NT2/D1 (cell line): ENCODE results near the gene PTPRJ.
"Not testable (repeated sequence)": the region's sequence is repeated elsewhere in the genome, so short reads cannot be mapped to it uniquely, and the experiment has no call there.

Experiments used
- DNase-seq: peaks from one replicate; pipeline ENCODE4 v3.0.0-alpha.2; 2011; ENCODE audit warnings: low read depth, low spot score
- H3K27me3 ChIP-seq: 2 replicates; pipeline ENCODE4 v1.6.0; 2011; ENCODE audit warnings: mild to moderate bottlenecking; ENCODE audit not compliant: insufficient read length, insufficient read depth
- H3K36me3 ChIP-seq: 2 replicates; pipeline ENCODE4 v1.6.1; 2011; ENCODE audit warnings: mild to moderate bottlenecking, low read length, mixed read lengths; ENCODE audit not compliant: insufficient read depth, insufficient read length
- H3K4me1 ChIP-seq: 2 replicates; pipeline ENCODE4 v1.5.1; 2011; ENCODE audit not compliant: insufficient read depth, insufficient read length
- H3K4me3 ChIP-seq: 2 replicates; pipeline ENCODE4 v1.5.1; 2011; ENCODE audit warnings: low read depth; ENCODE audit not compliant: insufficient read length
- H3K9ac ChIP-seq: 2 replicates; pipeline ENCODE4 v1.6.0; 2011; ENCODE audit warnings: low read depth; ENCODE audit not compliant: insufficient read length
- H3K9me3 ChIP-seq: 2 replicates; pipeline ENCODE4 v1.5.1; 2011; ENCODE audit warnings: mild to moderate bottlenecking, low read length; ENCODE audit not compliant: insufficient read depth
- SUZ12 ChIP-seq: IDR thresholded peaks from 2 replicates; pipeline ENCODE4 v1.6.1; 2011; ENCODE audit not compliant: insufficient read length, insufficient read depth; ENCODE audit errors: extremely low read depth
- YY1 ChIP-seq: IDR thresholded peaks from 2 replicates; pipeline ENCODE4 v1.6.1; 2011; ENCODE audit not compliant: insufficient read length, insufficient read depth
- ZNF274 ChIP-seq: IDR thresholded peaks from 2 replicates; pipeline ENCODE4 v1.6.1; 2011; ENCODE audit warnings: mild to moderate bottlenecking, low read depth, low read length

Gene PTPRJ

DNA sequence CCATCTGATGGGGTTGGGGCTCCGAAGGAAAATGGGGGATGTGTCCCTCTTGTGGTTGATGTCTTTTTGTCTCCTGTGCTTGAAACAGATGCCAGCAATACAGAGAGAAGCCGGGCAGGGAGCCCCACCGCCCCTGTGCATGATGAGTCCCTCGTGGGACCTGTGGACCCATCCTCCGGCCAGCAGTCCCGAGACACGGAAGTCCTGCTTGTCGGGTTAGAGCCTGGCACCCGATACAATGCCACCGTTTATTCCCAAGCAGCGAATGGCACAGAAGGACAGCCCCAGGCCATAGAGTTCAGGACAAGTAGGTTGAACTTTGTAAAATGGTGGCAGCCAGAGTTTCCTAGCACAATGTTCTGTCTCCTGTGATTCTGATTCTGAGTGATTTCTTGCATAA, 144.5 kb downstream of the PTPRJ start:
- Histone ChIP-seq H3K4me1 (no peaks in the 10 kb centered on the region), H3K27me3 (no peaks in the 10 kb centered on the region), H3K36me3 (peaks cover 67% of the 10 kb centered on the region), H3K4me3 (no peak overlapping the region), H3K9me3 (no peaks in the 10 kb centered on the region), H3K9ac (no peak overlapping the region)
- TF ChIP-seq ZNF274 (no peak), YY1 (no peak), SUZ12 (no peak)
- no peak for DNase-seq

GRCh38 chr11:48125866-48126265, 145.5 kb downstream of the PTPRJ start:
- no peak for DNase-seq
- Histone ChIP-seq H3K36me3 (peaks cover 73% of the 10 kb centered on the region), H3K27me3 (no peaks in the 10 kb centered on the region), H3K9me3 (no peaks in the 10 kb centered on the region), H3K9ac (no peak overlapping the region), H3K4me1 (no peaks in the 10 kb centered on the region), H3K4me3 (no peak overlapping the region)
- TF ChIP-seq ZNF274: no peak
- no peak for TF ChIP-seq SUZ12
- no peak for TF ChIP-seq YY1

DNA sequence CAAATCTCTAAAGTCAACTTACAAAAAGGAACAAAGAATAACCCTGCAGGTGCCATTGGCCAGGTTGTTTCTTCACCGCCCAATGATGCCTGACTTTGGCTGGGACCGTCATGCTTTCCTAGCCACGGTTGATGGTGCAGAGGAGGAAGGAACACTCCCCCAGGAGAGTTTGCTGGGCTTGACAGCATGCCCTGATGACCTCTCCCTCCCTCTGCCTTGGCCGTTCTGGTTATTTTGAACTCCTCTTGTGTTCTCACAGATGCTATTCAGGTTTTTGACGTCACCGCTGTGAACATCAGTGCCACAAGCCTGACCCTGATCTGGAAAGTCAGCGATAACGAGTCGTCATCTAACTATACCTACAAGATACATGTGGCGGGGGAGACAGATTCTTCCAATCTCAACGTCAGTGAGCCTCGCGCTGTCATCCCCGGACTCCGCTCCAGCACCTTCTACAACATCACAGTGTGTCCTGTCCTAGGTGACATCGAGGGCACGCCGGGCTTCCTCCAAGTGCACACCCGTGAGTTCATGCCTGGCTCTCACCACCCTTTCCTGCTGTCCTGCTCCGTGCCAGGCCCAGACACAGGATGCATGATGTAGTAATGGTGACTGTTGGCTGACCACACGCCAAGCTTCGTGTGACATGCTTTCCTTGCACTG, 147.3 kb downstream of the PTPRJ start:
- Histone ChIP-seq H3K9me3 (no peaks in the 10 kb centered on the region), H3K9ac (no peak overlapping the region), H3K4me1 (no peaks in the 10 kb centered on the region), H3K27me3 (no peaks in the 10 kb centered on the region), H3K36me3 (peaks cover 71% of the 10 kb centered on the region), H3K4me3 (no peak overlapping the region)
- DNase-seq: no peak
- TF ChIP-seq ZNF274: no peak
- TF ChIP-seq YY1: no peak

- TF ChIP-seq SUZ12: no peak
- TF ChIP-seq YY1: no peak
- TF ChIP-seq ZNF274: no peak
- Histone ChIP-seq H3K4me1 (no peaks in the 10 kb centered on the region), H3K27me3 (no peaks in the 10 kb centered on the region), H3K4me3 (no peak overlapping the region), H3K9me3 (no peaks in the 10 kb centered on the region), H3K36me3 (peaks cover 56% of the 10 kb centered on the region), H3K9ac (no peak overlapping the region)
- no peak for DNase-seq
Observed at GRCh38 chr11:48129697-48130395, 149.5 kb downstream of the PTPRJ start.

GRCh38 chr11:48134221-48134922, 154.0 kb downstream of the PTPRJ start:
- TF ChIP-seq ZNF274 (no peak), SUZ12 (no peak), YY1 (no peak)
- H3K4me3 ChIP-seq: no peak overlapping the region
- peaks cover 47% of the 10 kb centered on the region for H3K36me3 ChIP-seq
- H3K9me3 ChIP-seq: no peaks in the 10 kb centered on the region
- no peak overlapping the region for H3K9ac ChIP-seq
- H3K4me1 ChIP-seq: no peaks in the 10 kb centered on the region
- DNase-seq: no peak
- no peaks in the 10 kb centered on the region for H3K27me3 ChIP-seq

DNA sequence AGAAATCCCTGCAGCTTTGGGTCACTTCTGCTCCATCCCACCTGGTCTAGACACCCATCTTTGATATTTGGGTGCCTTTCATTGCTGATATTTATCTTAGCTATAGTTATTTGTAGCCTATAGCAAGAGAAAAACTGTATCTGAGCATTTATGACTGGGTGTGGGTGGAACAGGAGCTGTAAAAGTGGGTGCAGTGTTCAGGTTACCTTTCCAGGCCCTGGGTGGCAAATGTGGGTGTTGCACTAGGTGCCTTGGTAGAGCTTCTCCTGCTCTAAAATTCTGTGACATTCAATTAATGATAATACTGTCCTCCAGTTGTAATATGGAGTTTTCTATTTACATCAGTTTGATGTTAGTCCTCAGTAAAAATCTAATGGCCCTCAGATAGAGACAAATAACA, 157.9 kb downstream of the PTPRJ start:
- TF ChIP-seq YY1 (no peak), ZNF274 (no peak), SUZ12 (no peak)
- Histone ChIP-seq H3K9me3 (no peaks in the 10 kb centered on the region), H3K27me3 (no peaks in the 10 kb centered on the region), H3K4me3 (no peak overlapping the region), H3K9ac (no peak overlapping the region), H3K4me1 (no peaks in the 10 kb centered on the region), H3K36me3 (peaks cover 55% of the 10 kb centered on the region)
- no peak for DNase-seq

DNA sequence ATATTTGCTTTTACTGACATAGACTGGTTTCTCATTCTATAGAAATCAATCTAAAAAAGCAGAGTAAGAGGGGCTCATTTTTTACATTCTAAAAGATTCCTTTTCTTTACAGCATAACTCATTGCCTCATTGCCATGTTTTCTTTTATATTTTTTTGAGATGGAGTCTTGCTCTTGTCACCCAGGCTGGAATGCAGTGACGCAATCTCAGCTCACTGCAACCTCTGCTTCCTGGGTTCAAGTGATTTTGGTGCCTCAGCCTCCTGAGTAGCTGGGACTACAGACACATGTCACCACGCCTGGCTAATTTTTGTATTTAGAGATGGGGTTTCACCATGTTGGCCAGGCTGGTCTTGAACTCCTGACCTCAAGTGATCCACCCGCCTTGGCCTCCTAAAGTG, 159.5 kb downstream of the PTPRJ start:
- H3K36me3 ChIP-seq: peaks cover 69% of the 10 kb centered on the region
- H3K9ac ChIP-seq, H3K9me3 ChIP-seq, DNase-seq, H3K27me3 ChIP-seq, H3K4me1 ChIP-seq, H3K4me3 ChIP-seq: not testable (repeated sequence)
